Globus pallidus (tissue), 1 donor: ENCODE results near the gene FAR2.
"Not testable (repeated sequence)": the region's sequence is repeated elsewhere in the genome, so short reads cannot be mapped to it uniquely, and the experiment has no call there.

Experiments
- DNase-seq: peaks from one replicate; pipeline ENCODE4 v3.0.0-alpha.2; 2015; ENCODE audit warnings: low spot score

The FAR2 gene

DNA sequence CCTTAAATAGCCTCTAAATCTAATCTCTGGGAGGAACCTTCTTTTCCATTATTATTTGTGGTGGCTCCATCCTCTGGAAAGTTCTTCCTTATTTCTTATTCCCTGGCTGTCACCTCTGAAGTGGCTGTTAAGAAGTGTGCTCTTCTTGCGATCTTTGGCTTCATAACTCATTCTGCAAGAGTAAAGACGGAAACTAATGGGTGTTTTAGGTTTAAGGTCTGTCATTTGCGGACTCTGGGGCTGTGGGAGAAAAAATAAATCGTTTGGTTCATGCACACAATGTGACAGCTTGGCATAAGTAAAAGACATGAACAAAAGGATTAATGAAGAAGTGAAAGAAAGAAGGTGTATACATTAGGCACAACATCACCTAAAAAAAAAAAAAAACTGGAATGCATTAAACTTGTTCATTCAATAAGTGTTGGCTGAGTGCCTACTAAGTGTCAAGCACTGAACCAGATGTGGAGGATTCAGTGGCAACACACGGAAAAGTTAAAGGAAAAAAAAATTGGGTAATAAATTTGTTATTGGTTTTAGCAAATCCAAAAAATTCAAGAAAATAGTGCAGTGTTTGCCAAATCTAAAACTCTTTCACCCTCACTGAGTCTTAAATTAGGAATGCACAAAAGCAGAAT, 132.4 kb downstream of the FAR2 start:
- DNase-seq: no peak

DNA sequence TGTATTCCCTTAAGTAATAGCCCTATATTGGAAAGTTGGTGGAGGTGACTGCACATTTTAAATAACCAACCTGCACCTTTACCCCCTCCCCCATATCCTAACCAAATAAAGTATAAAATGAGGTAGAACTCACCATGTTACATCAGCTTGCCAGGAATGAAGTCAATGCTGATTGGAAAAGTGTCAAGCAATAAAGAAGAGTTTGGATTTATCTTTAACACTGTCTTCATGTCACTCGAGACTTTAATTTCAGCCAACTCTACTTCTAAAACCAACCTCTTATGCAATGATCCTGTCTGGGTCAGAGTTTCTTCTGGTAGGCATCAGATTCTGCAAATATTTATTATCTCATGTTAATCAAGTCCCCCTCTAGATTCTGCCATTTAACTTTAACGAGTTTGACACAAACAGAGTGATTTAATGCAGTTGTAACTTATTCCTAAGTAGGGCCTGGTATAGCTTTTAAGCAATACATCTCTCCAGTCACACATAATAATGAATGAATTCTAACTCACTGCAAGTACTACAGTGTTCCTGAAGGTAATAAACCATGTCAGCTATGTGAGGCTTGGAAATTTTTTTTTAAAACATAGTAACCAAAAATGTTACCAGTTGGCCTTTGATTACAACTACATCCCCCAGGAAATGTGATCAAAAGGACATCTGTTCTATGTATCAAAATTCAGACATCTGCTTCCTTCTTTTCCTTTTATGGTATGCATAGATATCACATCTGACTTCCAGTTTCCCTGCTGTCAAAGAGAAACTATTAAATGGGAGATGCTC, 133.1 kb downstream of the FAR2 start:
- DNase-seq: no peak

DNA sequence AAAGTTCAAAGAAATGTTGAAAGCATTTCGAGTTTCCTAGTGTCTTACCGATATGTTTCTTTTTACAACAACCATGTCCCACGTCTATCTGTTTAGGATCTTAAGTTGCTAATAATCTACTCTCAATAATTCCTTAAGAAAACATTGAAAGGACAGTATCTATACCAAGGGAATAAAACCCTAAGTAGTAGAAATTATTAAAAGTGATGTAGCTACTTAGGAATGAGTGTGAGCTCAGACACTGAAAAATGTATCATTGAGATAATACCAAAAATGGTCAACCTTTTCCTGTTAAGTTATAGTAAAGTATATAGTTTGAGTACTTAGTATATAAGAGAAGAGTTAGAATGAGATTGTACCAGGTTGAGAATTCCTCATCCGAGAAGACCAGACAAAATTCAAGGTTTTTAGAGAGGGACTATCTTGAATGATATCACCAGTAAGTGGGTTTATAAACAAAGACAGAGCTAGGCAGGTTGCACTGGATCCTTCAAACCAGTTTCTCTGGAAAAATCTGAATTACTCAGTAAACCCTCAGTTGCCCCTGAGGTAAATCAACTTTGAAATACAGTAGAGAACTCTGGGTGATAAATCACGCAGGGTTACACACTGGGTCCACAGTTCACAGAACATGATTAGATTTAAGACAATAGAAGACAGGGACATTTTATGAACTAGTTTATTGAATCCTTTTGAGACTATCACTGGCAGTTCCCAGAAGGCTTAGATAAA, 135.1 kb downstream of the FAR2 start:
- no peak for DNase-seq

DNA sequence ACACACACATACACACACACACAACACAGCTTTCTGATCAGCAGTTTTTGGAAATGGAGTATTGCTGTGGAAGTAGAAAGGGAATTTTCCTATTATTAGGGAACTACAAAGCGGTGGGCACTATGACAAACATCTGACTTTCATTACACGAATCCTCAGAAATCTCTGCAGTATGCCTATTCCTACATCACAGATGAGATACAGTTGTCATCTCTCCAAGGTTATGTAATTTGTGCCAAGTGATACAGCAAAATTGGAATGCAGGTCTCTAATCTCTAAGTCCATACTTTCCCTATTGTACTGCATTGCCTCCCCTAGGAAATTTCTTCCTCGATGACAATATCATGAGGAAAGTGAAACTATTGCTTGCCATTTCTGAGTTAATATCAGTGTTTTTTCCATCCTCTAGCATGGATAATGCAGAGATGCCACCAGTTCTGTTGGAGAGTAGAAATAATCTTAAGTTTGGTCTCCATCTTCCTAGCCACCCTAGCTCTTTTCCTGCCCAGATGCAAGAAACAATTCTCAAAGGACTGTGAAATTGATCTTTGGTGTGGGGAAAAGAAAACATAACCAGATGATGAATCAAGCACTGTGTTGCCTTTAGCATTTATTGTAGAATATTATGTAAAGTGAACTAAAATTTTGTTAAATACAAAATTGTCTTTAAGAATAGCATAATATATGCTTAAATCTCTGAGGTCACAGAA, 137.2 kb downstream of the FAR2 start:
- no peak for DNase-seq

- no peak for DNase-seq
Measured at GRCh38 chr12:29287622-29288021, 138.5 kb downstream of the FAR2 start.

GRCh38 chr12:29288031-29288430, 139.0 kb downstream of the FAR2 start:
- no peak for DNase-seq

- DNase-seq: not testable (repeated sequence)
Measured at GRCh38 chr12:29290475-29290874, 141.4 kb downstream of the FAR2 start.

- no peak for DNase-seq
Measured at GRCh38 chr12:29291226-29291625, 142.1 kb downstream of the FAR2 start.

DNA sequence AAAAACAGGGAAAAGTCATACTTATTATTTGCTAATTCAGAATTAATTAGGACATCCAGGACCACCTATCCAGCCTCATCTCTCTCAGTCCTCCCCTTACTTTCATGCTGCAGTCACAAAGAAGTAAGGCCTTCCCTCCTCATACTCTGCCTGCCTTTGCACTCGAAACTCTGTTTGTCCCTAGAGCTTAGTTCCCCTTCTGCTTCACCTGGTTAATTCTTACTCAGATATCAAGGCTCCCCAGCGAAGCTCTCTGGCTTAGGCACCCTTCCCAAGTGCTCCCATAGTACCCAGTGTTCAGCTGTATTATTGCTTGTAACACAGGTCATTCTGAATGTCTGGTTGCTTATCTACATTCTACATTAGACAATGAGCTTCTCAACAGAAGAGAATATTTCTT, 150.6 kb downstream of the FAR2 start:
- no peak for DNase-seq

- no peak for DNase-seq
Measured at GRCh38 chr12:29301114-29301513, 152.0 kb downstream of the FAR2 start.

DNA sequence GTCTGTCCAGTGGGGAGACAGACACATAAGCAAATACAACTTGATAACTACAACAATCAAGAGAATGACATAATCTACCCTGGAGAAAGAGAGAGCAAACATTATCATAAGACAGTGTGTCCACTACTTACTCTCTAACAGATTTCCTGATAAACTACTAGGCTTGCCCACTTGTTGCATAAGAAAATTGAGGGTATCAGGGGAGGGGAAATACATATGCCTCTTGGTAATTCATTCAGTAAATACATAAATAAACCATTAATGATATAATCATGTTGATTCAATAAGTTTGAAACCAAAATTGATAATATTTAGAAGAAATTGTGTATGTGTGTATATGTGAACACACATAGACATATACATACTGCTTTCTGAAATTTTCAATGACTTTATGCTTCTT, 155.3 kb downstream of the FAR2 start:
- DNase-seq: no peak

DNA sequence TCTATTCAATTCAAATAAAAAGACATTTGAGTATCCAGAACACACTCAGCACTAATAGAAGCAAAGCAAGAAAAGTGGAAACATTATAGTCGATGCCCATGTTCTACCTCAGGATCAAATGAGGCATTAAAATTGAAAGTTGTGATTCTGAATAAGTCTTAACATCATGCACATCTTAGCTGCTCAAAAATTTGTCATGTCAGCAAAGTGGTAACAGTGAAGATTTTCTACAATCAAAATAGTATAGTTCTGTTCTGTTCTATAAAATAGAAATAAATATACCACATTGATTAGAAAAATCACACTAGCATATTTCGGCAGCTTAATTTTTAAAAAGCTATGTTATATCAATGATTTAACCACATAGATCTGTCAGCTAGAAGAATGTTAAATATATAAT, 157.2 kb downstream of the FAR2 start:
- DNase-seq: no peak

- no peak for DNase-seq
Measured at GRCh38 chr12:29306682-29307081, 157.6 kb downstream of the FAR2 start.

DNA sequence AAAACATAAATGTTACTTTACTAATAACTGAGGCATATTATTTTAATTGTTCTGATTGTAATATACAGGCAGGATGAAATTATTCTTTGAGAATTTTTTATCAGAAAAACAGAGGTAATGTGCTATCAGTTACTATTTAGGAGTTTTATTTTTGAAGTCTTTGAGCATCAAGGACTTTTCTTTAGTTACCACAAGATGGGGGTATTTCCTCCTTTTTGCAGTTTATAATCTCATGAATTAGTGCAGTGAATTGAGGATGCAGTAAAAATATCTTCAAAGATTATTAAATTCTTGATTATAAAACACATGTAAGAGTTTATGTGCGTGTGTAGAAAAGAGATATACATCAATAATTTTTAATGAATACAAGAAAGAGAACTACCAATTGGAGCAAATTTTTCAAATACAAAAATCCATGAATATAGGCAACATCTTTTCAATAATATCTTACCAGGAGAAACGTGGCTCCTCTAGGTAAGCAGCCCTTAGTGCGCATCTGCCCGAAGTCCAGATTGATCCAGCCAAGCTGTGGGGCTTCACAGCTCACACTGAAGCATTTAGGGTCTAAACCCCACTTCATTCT, 160.3 kb downstream of the FAR2 start:
- peak; percentile 22 for DNase-seq

- no peak for DNase-seq
Measured at GRCh38 chr12:29310899-29311298, 161.8 kb downstream of the FAR2 start.

- DNase-seq: peak; percentile 61
Measured at GRCh38 chr12:29314416-29314815, 165.3 kb downstream of the FAR2 start.

DNA sequence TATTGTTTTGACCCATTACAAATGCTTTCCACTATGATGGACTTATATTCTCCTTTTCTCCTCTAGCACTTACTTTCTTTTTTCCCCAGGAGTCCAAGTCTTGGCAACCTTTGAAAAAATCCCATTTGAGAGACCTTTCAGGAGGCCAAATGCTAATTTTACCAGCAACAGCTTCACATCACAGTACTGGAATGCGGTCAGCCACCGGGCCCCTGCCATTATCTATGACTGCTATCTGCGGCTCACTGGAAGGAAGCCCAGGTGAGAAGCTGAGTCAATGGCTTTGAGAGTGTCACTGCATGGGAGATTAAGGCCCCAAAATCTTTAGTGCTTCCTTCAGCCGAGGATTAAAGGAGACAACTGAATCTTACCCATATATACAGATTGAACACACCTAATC, 167.7 kb downstream of the FAR2 start:
- peak; percentile 14 for DNase-seq

GRCh38 chr12:29317556-29318363, 168.7 kb downstream of the FAR2 start:
- peak; percentile 88 for DNase-seq

DNA sequence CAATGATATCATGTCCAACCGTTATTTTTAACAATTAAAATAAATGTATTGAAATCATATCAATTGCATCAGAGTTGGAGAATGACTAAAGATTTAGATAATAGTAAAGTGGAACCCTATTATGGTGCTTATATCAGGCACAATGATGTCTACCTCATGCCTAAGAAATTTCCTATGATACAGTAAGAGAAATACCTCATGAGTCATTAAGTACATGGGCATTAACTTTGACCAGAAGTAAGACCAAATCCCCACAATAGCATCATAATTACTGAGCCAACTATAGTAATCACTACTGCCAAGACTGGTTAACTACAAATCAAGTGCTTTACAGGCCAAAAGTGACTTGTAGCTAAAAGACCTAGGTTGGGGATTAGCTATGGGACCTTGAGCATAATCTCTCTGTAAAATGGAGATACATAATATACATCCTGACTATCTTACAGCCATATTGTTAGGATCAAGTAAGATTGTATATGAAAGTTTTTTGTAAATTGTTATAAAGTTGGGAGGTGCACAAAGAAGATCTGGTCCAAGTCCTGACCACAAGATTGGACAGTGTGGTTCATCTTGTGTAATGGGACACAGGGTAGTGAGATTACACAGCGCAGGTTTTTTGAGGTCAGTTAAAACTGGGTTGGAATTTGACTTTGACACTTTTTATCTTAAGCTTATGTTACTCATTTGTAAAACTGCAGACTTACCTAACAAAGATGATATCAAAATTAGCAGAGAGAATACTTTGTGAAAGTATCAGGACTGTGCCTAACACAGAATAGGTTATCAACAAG, 171.4 kb downstream of the FAR2 start:
- DNase-seq: no peak

GRCh38 chr12:29322157-29322556, 173.1 kb downstream of the FAR2 start:
- no peak for DNase-seq
